Neural progenitor cell (in vitro differentiated cells): ENCODE results near the gene CSF2. TPM values are rescaled to one million over a fixed set of nuclear protein-coding genes. Genes with fewer than 3 reads are reported as not detected.

ENCODE experiments used
- DNase-seq: peaks from one replicate; pipeline ENCODE4 v3.0.0-alpha.2; 2016; ENCODE audit warnings: low spot score
- H2AFZ ChIP-seq: fragments of 200-600 bp; sonication (generic); replicated peaks from 2 replicates; pipeline ENCODE4 v1.6.1; 2016; ENCODE audit warnings: antibody characterized with exemption
- H3F3A ChIP-seq: fragments of 200-600 bp; sonication (generic); 2 replicates; pipeline ENCODE4 v1.6.1; 2016; ENCODE audit warnings: antibody characterized with exemption, low read depth
- H3K27ac ChIP-seq: fragments of 200-600 bp; sonication (generic); 2 replicates; pipeline ENCODE4 v1.5.1; 2016; ENCODE audit warnings: mild to moderate bottlenecking
- H3K27me3 ChIP-seq: fragments of 200-600 bp; sonication (generic); 2 replicates; pipeline ENCODE4 v1.6.1; 2016; ENCODE audit warnings: mild to moderate bottlenecking, moderate library complexity
- H3K36me3 ChIP-seq: fragments of 200-600 bp; sonication (generic); 2 replicates; pipeline ENCODE4 v1.5.1; 2016
- H3K4me1 ChIP-seq: fragments of 200-600 bp; sonication (generic); 2 replicates; pipeline ENCODE4 v1.6.1; 2016; ENCODE audit warnings: mixed run types
- H3K4me2 ChIP-seq: fragments of 200-600 bp; sonication (generic); 2 replicates; pipeline ENCODE4 v1.6.1; 2016
- H3K4me3 ChIP-seq: fragments of 200-600 bp; sonication (generic); 2 replicates; pipeline ENCODE4 v1.5.1; 2016
- H3K79me2 ChIP-seq: fragments of 200-600 bp; sonication (generic); 2 replicates; pipeline ENCODE4 v1.6.1; 2016; ENCODE audit warnings: low read depth
- H3K9ac ChIP-seq: fragments of 200-600 bp; sonication (generic); 2 replicates; pipeline ENCODE4 v1.6.1; 2016
- H3K9me3 ChIP-seq: fragments of 200-600 bp; sonication (generic); 2 replicates; pipeline ENCODE4 v1.5.1; 2016; ENCODE audit warnings: low read depth
- H4K20me1 ChIP-seq: fragments of 200-600 bp; sonication (generic); 2 replicates; pipeline ENCODE4 v1.6.1; 2016; ENCODE audit warnings: low read depth
- H3K27ac Mint-ChIP-seq: 3 replicates; pipeline ENCODE4 v1.8.0; 2021; ENCODE audit warnings: mixed read lengths
- H3K27me3 Mint-ChIP-seq: 2 replicates; pipeline ENCODE4 v1.8.0; 2022; ENCODE audit warnings: low read depth, mild to moderate bottlenecking, inconsistent platforms, moderate library complexity, mixed read lengths; ENCODE audit not compliant: insufficient read depth
- H3K36me3 Mint-ChIP-seq: 3 replicates; pipeline ENCODE4 v1.8.0; 2021; ENCODE audit warnings: mixed read lengths
- H3K4me1 Mint-ChIP-seq: 3 replicates; pipeline ENCODE4 v1.8.0; 2021; ENCODE audit warnings: mixed read lengths
- H3K4me3 Mint-ChIP-seq: 3 replicates; pipeline ENCODE4 v1.8.0; 2021; ENCODE audit warnings: mild to moderate bottlenecking, moderate library complexity, mixed read lengths
- H3K9me3 Mint-ChIP-seq: 3 replicates; pipeline ENCODE4 v1.8.0; 2020; ENCODE audit warnings: mixed read lengths
- EZH2 ChIP-seq: fragments of 200-600 bp; sonication (generic); IDR thresholded peaks from 2 replicates; pipeline ENCODE4 v1.6.1; 2017; ENCODE audit warnings: antibody characterized with exemption, mild to moderate bottlenecking, moderate library complexity
- EZH2phosphoT487 ChIP-seq: fragments of 200-600 bp; sonication (generic); IDR thresholded peaks from 2 replicates; pipeline ENCODE4 v1.6.1; 2017; ENCODE audit warnings: antibody characterized with exemption
- total RNA-seq: library from RNA; depleted of rRNA; stranded (reverse); fragments of >200 nt; gene quantifications from 2 replicates; pipeline ENCODE4 v1.2.3, GENCODE V29; 2015; ENCODE audit warnings: low replicate concordance
- TF ChIP-seq, protein P1 (sequence below): fragments of 200-600 bp; sonication (generic); IDR thresholded peaks from 2 replicates; pipeline ENCODE4 v1.5.1; 2017; ENCODE audit warnings: antibody characterized with exemption, mild to moderate bottlenecking

Gene CSF2
- total RNA-seq, 1 donor from 2014 or later, result not detected

DNA sequence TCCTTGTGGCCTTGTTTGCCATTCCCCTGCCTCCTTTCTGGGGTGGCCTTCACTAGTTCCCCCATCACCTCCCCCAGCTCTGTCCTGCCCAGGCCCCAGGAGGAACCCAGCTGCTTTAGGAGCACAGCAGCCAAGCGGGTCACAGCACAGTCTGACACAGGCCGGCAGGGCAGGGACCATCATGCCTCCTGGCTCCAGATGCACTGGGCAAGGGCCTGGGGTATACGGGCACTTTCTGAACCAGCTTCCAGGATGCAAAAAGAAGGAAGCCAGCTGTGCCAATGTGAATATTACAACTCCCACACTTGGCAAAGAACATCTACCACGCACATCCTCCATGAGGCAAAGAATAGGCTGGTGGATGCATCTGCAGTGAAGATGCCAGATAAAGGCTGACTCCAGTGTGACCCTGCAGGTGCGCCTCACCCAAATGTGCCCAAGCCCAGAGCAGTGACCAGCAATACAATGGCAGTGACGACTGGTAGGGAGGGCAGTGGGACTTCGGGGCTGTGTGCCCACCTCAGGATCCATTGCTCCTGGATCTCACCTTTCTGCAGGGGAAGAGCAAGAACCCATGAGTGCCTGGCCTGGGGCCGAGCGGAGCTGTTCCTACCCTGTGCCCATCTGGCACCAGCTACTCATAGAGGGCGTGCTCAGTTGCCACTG, 19.4 kb upstream of the CSF2 start:
- no peak overlapping the region for H3K4me2 ChIP-seq
- no peak overlapping the region for H3K27ac Mint-ChIP-seq

DNA sequence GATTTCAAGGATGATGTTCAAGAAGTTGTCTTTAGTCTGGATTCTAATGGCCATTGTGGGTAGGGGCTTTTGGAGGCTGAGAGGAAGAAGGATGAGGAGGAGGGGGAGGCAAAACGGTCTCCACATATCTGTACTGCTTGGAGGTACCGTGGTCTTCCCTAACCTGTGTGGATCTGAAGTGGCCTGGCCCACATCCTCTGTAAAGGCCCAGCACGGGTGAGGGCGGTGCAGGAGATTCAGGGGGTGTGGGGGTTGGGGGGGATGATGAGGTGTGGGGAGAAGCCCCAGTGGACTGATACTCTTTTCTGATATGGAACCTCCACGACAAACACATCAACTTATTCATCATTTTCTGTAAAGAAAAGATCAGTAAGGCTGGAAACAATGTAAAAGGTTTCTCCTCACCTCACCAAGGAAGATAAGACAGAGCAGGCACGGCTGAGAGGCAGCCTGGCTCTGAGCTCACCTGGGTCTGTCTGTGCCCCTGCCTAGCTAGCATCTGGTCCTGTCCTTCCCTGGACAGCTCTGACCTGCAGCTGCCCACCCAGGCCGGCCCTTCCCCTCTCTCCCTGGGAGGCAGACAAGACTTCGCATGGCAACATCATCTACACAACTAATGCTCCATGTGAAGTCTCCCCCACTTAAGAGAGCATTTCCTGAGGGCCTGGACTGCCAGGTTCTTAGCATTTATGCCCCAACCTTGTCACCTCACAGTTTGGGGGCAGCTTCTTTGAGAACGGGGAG, 18.7 kb upstream of the CSF2 start:
- H3K36me3 Mint-ChIP-seq, result no peaks in the 10 kb centered on the region
- Histone ChIP-seq H3K27ac (no peak overlapping the region), H3K4me2 (no peak overlapping the region), H3K36me3 (no peaks in the 10 kb centered on the region), H3K4me3 (no peak overlapping the region), H2AFZ (no peak overlapping the region), H3K4me1 (no peaks in the 10 kb centered on the region), H4K20me1 (no peaks in the 10 kb centered on the region), H3F3A (no peaks in the 10 kb centered on the region), H3K79me2 (no peaks in the 10 kb centered on the region), H3K9me3 (no peaks in the 10 kb centered on the region), H3K9ac (no peak overlapping the region), H3K27me3 (no peaks in the 10 kb centered on the region)
- TF ChIP-seq EZH2phosphoT487, result no peak
- no peak for TF ChIP-seq EZH2
- H3K4me3 Mint-ChIP-seq, result no peak overlapping the region
- DNase-seq, result no peak
- no peaks in the 10 kb centered on the region for H3K4me1 Mint-ChIP-seq
- no peak overlapping the region for H3K27ac Mint-ChIP-seq
- no peaks in the 10 kb centered on the region for H3K9me3 Mint-ChIP-seq
- H3K27me3 Mint-ChIP-seq, result peaks cover 8% of the 10 kb centered on the region

More for the DNA sequence above, 19.4 kb upstream of the CSF2 start:
- Histone ChIP-seq H3K27me3 (no peaks in the 10 kb centered on the region), H2AFZ (no peak overlapping the region), H4K20me1 (no peaks in the 10 kb centered on the region), H3K9me3 (no peaks in the 10 kb centered on the region), H3F3A (no peaks in the 10 kb centered on the region), H3K27ac (no peak overlapping the region), H3K36me3 (no peaks in the 10 kb centered on the region), H3K4me1 (no peaks in the 10 kb centered on the region), H3K4me3 (no peak overlapping the region), H3K9ac (no peak overlapping the region), H3K79me2 (no peaks in the 10 kb centered on the region)
- DNase-seq, result no peak
- H3K9me3 Mint-ChIP-seq, result no peaks in the 10 kb centered on the region
- peaks cover 7% of the 10 kb centered on the region for H3K27me3 Mint-ChIP-seq
- no peaks in the 10 kb centered on the region for H3K36me3 Mint-ChIP-seq
- H3K4me3 Mint-ChIP-seq, result no peak overlapping the region
- TF ChIP-seq, protein P1, sequence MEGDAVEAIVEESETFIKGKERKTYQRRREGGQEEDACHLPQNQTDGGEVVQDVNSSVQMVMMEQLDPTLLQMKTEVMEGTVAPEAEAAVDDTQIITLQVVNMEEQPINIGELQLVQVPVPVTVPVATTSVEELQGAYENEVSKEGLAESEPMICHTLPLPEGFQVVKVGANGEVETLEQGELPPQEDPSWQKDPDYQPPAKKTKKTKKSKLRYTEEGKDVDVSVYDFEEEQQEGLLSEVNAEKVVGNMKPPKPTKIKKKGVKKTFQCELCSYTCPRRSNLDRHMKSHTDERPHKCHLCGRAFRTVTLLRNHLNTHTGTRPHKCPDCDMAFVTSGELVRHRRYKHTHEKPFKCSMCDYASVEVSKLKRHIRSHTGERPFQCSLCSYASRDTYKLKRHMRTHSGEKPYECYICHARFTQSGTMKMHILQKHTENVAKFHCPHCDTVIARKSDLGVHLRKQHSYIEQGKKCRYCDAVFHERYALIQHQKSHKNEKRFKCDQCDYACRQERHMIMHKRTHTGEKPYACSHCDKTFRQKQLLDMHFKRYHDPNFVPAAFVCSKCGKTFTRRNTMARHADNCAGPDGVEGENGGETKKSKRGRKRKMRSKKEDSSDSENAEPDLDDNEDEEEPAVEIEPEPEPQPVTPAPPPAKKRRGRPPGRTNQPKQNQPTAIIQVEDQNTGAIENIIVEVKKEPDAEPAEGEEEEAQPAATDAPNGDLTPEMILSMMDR, result no peak
- no peaks in the 10 kb centered on the region for H3K4me1 Mint-ChIP-seq

DNA sequence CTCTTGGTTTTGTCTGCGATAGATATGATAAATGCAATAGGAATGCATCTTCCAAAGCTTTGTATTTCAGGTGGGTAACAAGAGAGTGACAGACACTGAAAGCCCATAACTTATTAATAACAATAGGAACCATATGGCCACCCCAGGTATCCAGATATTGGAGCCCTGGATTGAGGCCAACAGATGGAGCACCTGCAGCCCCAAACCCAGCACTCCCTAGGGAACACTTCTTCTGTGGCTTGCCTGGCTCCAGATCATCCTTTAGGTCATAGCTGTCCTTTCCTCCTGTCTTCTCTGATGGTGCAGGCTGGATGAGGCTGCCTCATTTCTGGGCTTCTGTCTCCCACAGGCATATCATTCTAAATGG, 18.2 kb upstream of the CSF2 start:
- H3K36me3 Mint-ChIP-seq, result no peaks in the 10 kb centered on the region
- TF ChIP-seq EZH2 (no peak), EZH2phosphoT487 (no peak)
- TF ChIP-seq, protein P1, result no peak
- H3K4me1 ChIP-seq, result no peaks in the 10 kb centered on the region
- no peaks in the 10 kb centered on the region for H3K27me3 ChIP-seq
- H2AFZ ChIP-seq, result no peak overlapping the region
- H3K36me3 ChIP-seq, result no peaks in the 10 kb centered on the region
- no peaks in the 10 kb centered on the region for H3K4me1 Mint-ChIP-seq
- no peaks in the 10 kb centered on the region for H3K9me3 ChIP-seq
- no peak overlapping the region for H3K4me2 ChIP-seq
- H3K9me3 Mint-ChIP-seq, result no peaks in the 10 kb centered on the region
- no peaks in the 10 kb centered on the region for H3K79me2 ChIP-seq
- H4K20me1 ChIP-seq, result no peaks in the 10 kb centered on the region
- no peaks in the 10 kb centered on the region for H3F3A ChIP-seq
- peaks cover 8% of the 10 kb centered on the region for H3K27me3 Mint-ChIP-seq
- H3K27ac Mint-ChIP-seq, result no peak overlapping the region
- no peak overlapping the region for H3K27ac ChIP-seq
- no peak for DNase-seq
- no peak overlapping the region for H3K4me3 ChIP-seq
- no peak overlapping the region for H3K9ac ChIP-seq
- H3K4me3 Mint-ChIP-seq, result no peak overlapping the region
